CD4-positive, alpha-beta memory T cell (primary cell): ENCODE measurements around the gene SOBP. TPM values are rescaled to one million over a fixed set of nuclear protein-coding genes. Genes with fewer than 3 reads are reported as not detected.

ENCODE experiments used
- CTCF ChIA-PET: fragments of 350-600 bp; sonication (Branson Sonifier 250); formaldehyde crosslinking; loops from one replicate; lab custom pipeline; 2021; ENCODE audit warnings: inconsistent platforms; ENCODE audit not compliant: partially characterized antibody; lab: Charles Lee
- POLR2A ChIA-PET: fragments of 350-600 bp; sonication (Branson Sonifier 250); formaldehyde crosslinking; loops from one replicate; lab custom pipeline; 2021; ENCODE audit not compliant: partially characterized antibody; lab: Charles Lee
- DNase-seq, 5 donors: peaks; one replicate each; pipeline versions ENCODE4 v3.0.0 to v3.0.0-alpha.2; 2020 to 2022; ENCODE audit warnings: mixed read lengths in 1 of 5
- H3K27ac ChIP-seq: one replicate; pipeline ENCODE4 v1.7.0; 2013; ENCODE audit warnings: low read depth, low read length
- H3K27me3 ChIP-seq: 2 replicates; pipeline ENCODE4 v1.7.0; 2013; ENCODE audit warnings: mild to moderate bottlenecking, low read length, moderate library complexity; ENCODE audit not compliant: insufficient read depth
- H3K36me3 ChIP-seq: 2 replicates; pipeline ENCODE4 v1.7.0; 2013; ENCODE audit warnings: mild to moderate bottlenecking, low read length, moderate library complexity; ENCODE audit not compliant: insufficient read depth
- H3K4me1 ChIP-seq: 2 replicates; pipeline ENCODE4 v1.7.0; 2013; ENCODE audit warnings: mild to moderate bottlenecking, low read length, moderate library complexity; ENCODE audit not compliant: insufficient read depth
- H3K4me3 ChIP-seq, 2 donors: one replicate each; pipeline ENCODE4 v1.7.0; 2013; ENCODE audit warnings: low read length in 2 of 2, mild to moderate bottlenecking in 1 of 2
- H3K9me3 ChIP-seq, 2 donors: one replicate each; pipeline ENCODE4 v1.7.0; 2013; ENCODE audit warnings: low read length in 2 of 2, control low read depth in 1 of 2; ENCODE audit not compliant: control insufficient read depth in 1 of 2
- H3K27ac Mint-ChIP-seq, 7 donors: one replicate each; pipeline ENCODE4 v1.8.0; 2020 to 2021; ENCODE audit warnings: mixed read lengths in 7 of 7, mild to moderate bottlenecking in 6 of 7, inconsistent platforms in 3 of 7, moderate library complexity in 3 of 7
- H3K27me3 Mint-ChIP-seq, 2 donors: one replicate each; pipeline ENCODE4 v1.8.0; 2020 to 2021; ENCODE audit warnings: mixed read lengths in 2 of 2
- H3K36me3 Mint-ChIP-seq, 2 donors: one replicate each; pipeline ENCODE4 v1.8.0; 2020 to 2021; ENCODE audit warnings: mixed read lengths in 2 of 2, inconsistent platforms in 1 of 2, mild to moderate bottlenecking in 1 of 2
- H3K4me1 Mint-ChIP-seq, 4 donors: one replicate each; pipeline ENCODE4 v1.8.0; 2020 to 2021; ENCODE audit warnings: mixed read lengths in 4 of 4, mild to moderate bottlenecking in 1 of 4
- H3K4me3 Mint-ChIP-seq, 8 donors: one replicate each; pipeline ENCODE4 v1.8.0; 2020 to 2021; ENCODE audit warnings: mixed read lengths in 8 of 8, mild to moderate bottlenecking in 7 of 8, moderate library complexity in 6 of 8, inconsistent platforms in 3 of 8
- H3K9me3 Mint-ChIP-seq, 8 donors: one replicate each; pipeline ENCODE4 v1.8.0; 2020 to 2021; ENCODE audit warnings: mixed read lengths in 8 of 8, mild to moderate bottlenecking in 5 of 8, inconsistent platforms in 3 of 8, moderate library complexity in 1 of 8
- intact Hi-C: fragments of 100-400 bp; cut with micrococcal nuclease; formaldehyde crosslinking; loops from one replicate; pipeline ENCODE4 v1.15.1; 2023
- polyA plus RNA-seq, 2 donors: library from polyadenylated mRNA; unstranded; fragments of 300-500 nt; fragmentation: Illumina TruSeq; gene quantifications; one replicate each; pipeline ENCODE4 v1.2.3, GENCODE V29; 2021
- total RNA-seq, 2 experiments: library from RNA; stranded (reverse); gene quantifications; one replicate each; pipeline ENCODE4 v1.2.3, GENCODE V29; 2021

The SOBP gene
- total and polyA plus RNA-seq, 4 experiments from 2014 or later, result 0.10 TPM; not detected in 3

DNA sequence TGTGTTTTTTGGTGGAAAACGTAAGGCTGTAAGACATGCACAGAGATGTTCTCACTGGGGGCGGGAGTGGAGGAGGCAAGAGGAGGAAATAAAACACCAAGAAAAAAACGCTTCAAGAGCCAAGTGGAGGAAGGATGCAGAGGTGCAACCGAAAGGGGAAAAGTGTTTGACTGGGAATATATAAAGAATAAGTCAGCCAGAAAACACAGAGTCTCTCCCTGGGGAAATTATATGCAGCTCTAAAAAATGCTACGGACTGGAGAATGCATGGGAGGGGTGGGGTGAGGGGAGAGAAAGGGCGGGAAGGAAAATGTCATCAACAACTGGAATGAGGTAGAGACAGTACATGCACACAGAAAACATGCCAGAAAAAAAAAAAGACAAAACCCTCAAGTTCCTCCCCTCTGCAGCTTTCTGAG lies 200.7 kb downstream of the SOBP start:
- Mint-ChIP-seq H3K27me3 (peaks cover 0 to 3% of the 10 kb centered on the region in 2 donors), H3K4me3 (no peak overlapping the region), H3K36me3 (no peaks in the 10 kb centered on the region), H3K9me3 (peaks cover 0 to 3% (median 0%) of the 10 kb centered on the region in 8 donors), H3K27ac (no peak overlapping the region), H3K4me1 (peaks cover 0 to 3% (median 0%) of the 10 kb centered on the region in 4 donors)
- DNase-seq, result no peak
- Histone ChIP-seq H3K36me3 (no peaks in the 10 kb centered on the region), H3K9me3 (no peaks in the 10 kb centered on the region), H3K4me3 (no peak overlapping the region), H3K4me1 (no peaks in the 10 kb centered on the region), H3K27ac (no peak overlapping the region), H3K27me3 (no peaks in the 10 kb centered on the region)
- intact Hi-C loops, result no loop called here
- ChIA-PET CTCF (interaction anchor here (0.7 to 1.7 kb wide), 6 partner anchors 12 to 157 kb away, joined by 3 to 6 read pairs (median 4); no protein-coding TSS in a partner anchor), POLR2A (no interaction called here)

DNA sequence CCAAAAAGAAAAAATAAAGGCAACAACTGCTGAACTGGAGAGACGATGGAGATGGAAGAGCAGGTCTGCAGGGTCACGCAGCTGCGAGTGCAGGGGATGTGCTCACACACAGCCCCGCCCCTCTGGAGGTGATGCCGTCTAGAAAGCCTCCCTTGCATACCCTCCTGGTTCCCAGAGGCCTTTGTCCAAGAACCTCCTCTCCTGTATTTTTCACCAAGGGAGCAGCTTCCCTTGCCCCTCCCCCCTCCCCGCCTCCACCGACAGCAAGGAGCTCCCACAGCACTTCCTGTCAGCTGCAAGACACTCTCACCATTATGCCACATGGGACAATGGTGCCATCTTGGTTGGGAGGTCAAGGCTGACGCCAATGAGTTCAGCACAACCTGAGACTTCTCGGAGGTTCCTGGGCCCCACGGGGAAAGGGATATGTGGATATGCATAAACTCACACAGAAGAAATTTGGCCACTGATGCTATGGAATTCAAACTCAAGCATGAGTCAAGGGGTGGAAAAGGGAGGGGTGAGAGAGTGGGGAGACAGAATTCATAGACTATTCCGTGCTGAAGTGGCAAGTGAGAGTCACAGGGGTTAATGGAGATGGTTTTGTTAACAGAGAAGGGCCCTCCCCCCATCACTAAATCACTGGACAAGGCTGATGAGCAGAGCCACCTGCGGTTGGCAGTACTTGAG lies 201.3 kb downstream of the SOBP start:
- Mint-ChIP-seq H3K4me3 (no peak overlapping the region), H3K27me3 (peaks cover 0 to 3% of the 10 kb centered on the region in 2 donors), H3K27ac (no peak overlapping the region), H3K36me3 (no peaks in the 10 kb centered on the region), H3K4me1 (peaks cover 0 to 3% (median under 1%) of the 10 kb centered on the region in 4 donors), H3K9me3 (peaks cover 0 to 3% (median 0%) of the 10 kb centered on the region in 8 donors)
- Histone ChIP-seq H3K4me3 (no peak overlapping the region), H3K4me1 (no peaks in the 10 kb centered on the region), H3K36me3 (no peaks in the 10 kb centered on the region), H3K27me3 (no peaks in the 10 kb centered on the region), H3K27ac (no peak overlapping the region), H3K9me3 (no peaks in the 10 kb centered on the region)
- ChIA-PET CTCF (interaction anchor here (1.1 to 1.5 kb wide), 2 partner anchors 12 to 13 kb away, joined by 3 to 4 read pairs; no protein-coding TSS in a partner anchor), POLR2A (no interaction called here)
- intact Hi-C loops, result no loop called here
- no peak for DNase-seq

DNA sequence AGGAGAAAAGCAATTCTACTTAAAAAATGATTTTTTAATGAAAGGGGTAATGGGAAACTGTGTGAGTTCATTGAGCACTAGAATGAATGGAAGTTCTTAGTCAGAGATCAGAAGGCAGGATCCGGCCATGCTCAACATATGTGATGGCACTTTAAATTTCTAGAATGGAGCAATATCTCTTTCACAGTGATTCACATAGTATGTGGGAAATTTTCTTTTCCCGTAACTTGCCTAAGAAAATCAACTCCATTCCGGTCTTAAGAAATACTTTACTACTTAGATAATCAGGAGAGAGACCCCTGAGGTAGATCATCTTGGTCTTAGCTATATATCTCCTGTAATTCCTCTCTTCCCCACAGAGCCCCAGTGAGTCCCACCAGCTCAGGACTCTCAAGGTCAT lies 202.4 kb downstream of the SOBP start:
- H3K4me3 Mint-ChIP-seq, result no peak overlapping the region
- no peaks in the 10 kb centered on the region for H3K36me3 Mint-ChIP-seq
- H3K27me3 Mint-ChIP-seq, result no peaks in the 10 kb centered on the region
- H3K27me3 ChIP-seq, result no peaks in the 10 kb centered on the region
- H3K4me1 Mint-ChIP-seq, result peaks cover 0 to 3% (median 1%) of the 10 kb centered on the region in 4 donors
- ChIA-PET CTCF (interaction anchor here (1.1 kb wide), 2 partner anchors 12 to 139 kb away, joined by 3 read pairs; no protein-coding TSS in a partner anchor), POLR2A (no interaction called here)
- no peak overlapping the region for H3K27ac ChIP-seq
- no peaks in the 10 kb centered on the region for H3K36me3 ChIP-seq
- no peak for DNase-seq
- H3K9me3 ChIP-seq, result no peaks in the 10 kb centered on the region
- intact Hi-C loops, result no loop called here
- no peaks in the 10 kb centered on the region for H3K9me3 Mint-ChIP-seq
- H3K4me1 ChIP-seq, result no peaks in the 10 kb centered on the region
- H3K27ac Mint-ChIP-seq, result peak overlapping the region in 1 of 7 donors; percentile 6
- H3K4me3 ChIP-seq, result no peak overlapping the region

DNA sequence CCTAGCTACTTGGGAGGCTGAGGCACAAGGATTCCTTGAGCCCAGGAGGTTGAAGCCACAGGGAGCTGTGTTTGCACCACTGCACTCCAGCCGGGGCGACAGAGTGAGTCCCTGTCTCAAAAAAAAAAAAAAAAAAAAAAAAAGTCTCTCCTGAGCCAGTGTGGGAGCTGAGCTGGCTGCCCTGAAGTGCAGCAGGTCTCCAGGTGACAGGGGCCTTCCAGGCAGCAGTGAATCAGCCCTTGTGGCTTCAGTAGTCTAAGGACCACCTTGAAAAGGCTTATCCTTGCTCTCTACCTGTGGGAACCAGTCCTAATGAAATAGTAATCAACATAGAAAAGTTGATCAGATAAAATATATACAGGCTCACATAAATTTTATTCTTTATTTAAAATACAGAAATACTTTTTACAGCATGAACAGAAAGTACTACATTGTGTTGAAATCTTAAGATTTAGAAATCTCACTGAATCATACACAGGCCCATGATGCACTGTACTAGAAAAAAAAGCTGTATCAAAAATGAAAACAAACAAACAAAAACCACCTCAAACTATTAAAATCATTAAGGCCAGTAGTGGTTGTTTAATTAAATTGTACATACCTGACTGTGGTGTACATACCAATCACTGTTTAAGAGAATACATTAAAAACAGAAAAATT lies 205.3 kb downstream of the SOBP start:
- Mint-ChIP-seq H3K9me3 (no peaks in the 10 kb centered on the region), H3K27me3 (no peaks in the 10 kb centered on the region), H3K36me3 (no peaks in the 10 kb centered on the region), H3K4me3 (no peak overlapping the region), H3K4me1 (peaks cover 8 to 21% (median 17%) of the 10 kb centered on the region in 4 donors), H3K27ac (no peak overlapping the region)
- DNase-seq, result no peak
- H3K27me3 ChIP-seq, result no peaks in the 10 kb centered on the region
- H3K4me3 ChIP-seq, result no peak overlapping the region
- H3K36me3 ChIP-seq, result no peaks in the 10 kb centered on the region
- CTCF ChIA-PET, result interaction anchor here (0.7 to 2.4 kb wide), 3 partner anchors 8 to 157 kb away, joined by 4 to 11 read pairs (median 8); no protein-coding TSS in a partner anchor
- POLR2A ChIA-PET, result no interaction called here
- no peak overlapping the region for H3K27ac ChIP-seq
- intact Hi-C loops, result no loop called here
- H3K9me3 ChIP-seq, result no peaks in the 10 kb centered on the region
- H3K4me1 ChIP-seq, result peaks cover 5% of the 10 kb centered on the region

GRCh38 chr6:107697682-107698081 lies 207.8 kb downstream of the SOBP start:
- Histone ChIP-seq H3K27ac (no peak overlapping the region), H3K9me3 (no peaks in the 10 kb centered on the region), H3K27me3 (no peaks in the 10 kb centered on the region), H3K36me3 (no peaks in the 10 kb centered on the region), H3K4me3 (no peak overlapping the region), H3K4me1 (peaks cover 5% of the 10 kb centered on the region)
- H3K9me3 Mint-ChIP-seq, result peaks cover 0 to 2% (median 0%) of the 10 kb centered on the region in 8 donors
- ChIA-PET POLR2A (interaction anchor here (1.4 kb wide), 1 partner anchor 18 kb away, joined by 3 read pairs; no protein-coding TSS in a partner anchor), CTCF (interaction anchor here (2.1 to 2.5 kb wide), 2 partner anchors 151 to 169 kb away, joined by 6 to 12 read pairs; no protein-coding TSS in a partner anchor)
- H3K36me3 Mint-ChIP-seq, result no peaks in the 10 kb centered on the region
- no peak for DNase-seq
- intact Hi-C loops, result no loop called here
- H3K4me3 Mint-ChIP-seq, result no peak overlapping the region
- H3K4me1 Mint-ChIP-seq, result peaks cover 12 to 26% (median 17%) of the 10 kb centered on the region in 4 donors
- no peaks in the 10 kb centered on the region for H3K27me3 Mint-ChIP-seq
- no peak overlapping the region for H3K27ac Mint-ChIP-seq

GRCh38 chr6:107698146-107698545 lies 208.2 kb downstream of the SOBP start:
- Histone ChIP-seq H3K9me3 (no peaks in the 10 kb centered on the region), H3K27me3 (no peaks in the 10 kb centered on the region), H3K4me3 (no peak overlapping the region), H3K4me1 (peaks cover 5% of the 10 kb centered on the region), H3K27ac (no peak overlapping the region), H3K36me3 (no peaks in the 10 kb centered on the region)
- Mint-ChIP-seq H3K9me3 (peaks cover 0 to 2% (median 0%) of the 10 kb centered on the region in 8 donors), H3K27ac (peak overlapping the region in 1 of 7 donors; percentile 25), H3K36me3 (peaks cover 2 to 3% of the 10 kb centered on the region in 2 donors), H3K4me1 (peaks cover 11 to 26% (median 19%) of the 10 kb centered on the region in 4 donors), H3K4me3 (no peak overlapping the region), H3K27me3 (no peaks in the 10 kb centered on the region)
- no peak for DNase-seq
- CTCF ChIA-PET, result interaction anchor here (2.0 to 2.5 kb wide), 3 partner anchors 11 to 168 kb away, joined by 5 to 12 read pairs (median 6); no protein-coding TSS in a partner anchor
- intact Hi-C loops, result no loop called here
- POLR2A ChIA-PET, result interaction anchor here (0.9 to 1.4 kb wide), 3 partner anchors 17 to 150 kb away, joined by 3 to 4 read pairs (median 3); partner anchors contain the start of gene SCML4
